ENCODE data around the gene UNC13B.

DNA sequence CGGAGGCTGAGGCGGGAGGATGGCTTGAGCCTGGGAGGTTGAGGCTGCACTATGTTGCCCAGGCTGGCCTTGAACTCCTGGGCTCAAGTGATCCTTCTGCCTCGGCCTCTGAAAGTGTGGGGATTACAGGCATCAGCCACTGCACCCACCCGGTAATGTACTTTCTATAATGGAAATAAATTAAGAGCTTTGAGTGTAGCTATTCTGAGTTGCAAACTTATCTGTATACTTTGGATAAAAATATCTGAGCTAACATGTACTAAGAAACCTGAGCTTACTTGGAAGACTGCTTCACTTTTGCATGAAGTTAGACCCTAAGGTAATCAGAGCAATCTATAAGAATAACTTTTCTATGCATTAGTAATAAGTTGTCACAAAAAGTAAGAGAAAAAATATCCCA, 50.0 kb downstream of the UNC13B start:
- TF ChIP-seq, protein P1, sequence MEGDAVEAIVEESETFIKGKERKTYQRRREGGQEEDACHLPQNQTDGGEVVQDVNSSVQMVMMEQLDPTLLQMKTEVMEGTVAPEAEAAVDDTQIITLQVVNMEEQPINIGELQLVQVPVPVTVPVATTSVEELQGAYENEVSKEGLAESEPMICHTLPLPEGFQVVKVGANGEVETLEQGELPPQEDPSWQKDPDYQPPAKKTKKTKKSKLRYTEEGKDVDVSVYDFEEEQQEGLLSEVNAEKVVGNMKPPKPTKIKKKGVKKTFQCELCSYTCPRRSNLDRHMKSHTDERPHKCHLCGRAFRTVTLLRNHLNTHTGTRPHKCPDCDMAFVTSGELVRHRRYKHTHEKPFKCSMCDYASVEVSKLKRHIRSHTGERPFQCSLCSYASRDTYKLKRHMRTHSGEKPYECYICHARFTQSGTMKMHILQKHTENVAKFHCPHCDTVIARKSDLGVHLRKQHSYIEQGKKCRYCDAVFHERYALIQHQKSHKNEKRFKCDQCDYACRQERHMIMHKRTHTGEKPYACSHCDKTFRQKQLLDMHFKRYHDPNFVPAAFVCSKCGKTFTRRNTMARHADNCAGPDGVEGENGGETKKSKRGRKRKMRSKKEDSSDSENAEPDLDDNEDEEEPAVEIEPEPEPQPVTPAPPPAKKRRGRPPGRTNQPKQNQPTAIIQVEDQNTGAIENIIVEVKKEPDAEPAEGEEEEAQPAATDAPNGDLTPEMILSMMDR (IDR thresholded peaks at IDR 0.05), result no peak
- no peak for TF ChIP-seq POLR2A (IDR thresholded peaks at IDR 0.05)

All from body of pancreas (tissue), 4 donors.